Mesodermal cell (in vitro differentiated cells): ENCODE measurements around the gene FHAD1.
"Not testable (repeated sequence)": the region's sequence is repeated elsewhere in the genome, so short reads cannot be mapped to it uniquely, and the experiment has no call there.

Experiments used
- H3K27ac ChIP-seq: 2 replicates; pipeline ENCODE4 v1.7.0; 2013; ENCODE audit warnings: mild to moderate bottlenecking, low read depth, low read length, moderate library complexity; ENCODE audit not compliant: severe bottlenecking
- H3K36me3 ChIP-seq: 2 replicates; pipeline ENCODE4 v1.7.1; 2013; ENCODE audit warnings: mild to moderate bottlenecking, low read length, moderate library complexity; ENCODE audit not compliant: control insufficient read depth, insufficient read depth
- H3K4me1 ChIP-seq: one replicate; pipeline ENCODE4 v1.7.1; 2013; ENCODE audit warnings: mild to moderate bottlenecking, low read length; ENCODE audit not compliant: insufficient read depth, control insufficient read depth, poor library complexity, severe bottlenecking
- H3K4me3 ChIP-seq: 2 replicates; pipeline ENCODE4 v1.7.0; 2013; ENCODE audit warnings: low read length, control low read depth, mild to moderate bottlenecking; ENCODE audit not compliant: insufficient read depth, poor library complexity, severe bottlenecking; ENCODE audit errors: extremely low read depth
- H3K9me3 ChIP-seq: 2 replicates; pipeline ENCODE4 v1.7.1; 2013; ENCODE audit warnings: mild to moderate bottlenecking, low read length, moderate library complexity; ENCODE audit not compliant: control insufficient read depth
- WGBS, 2 experiments: methylation state at CpG; one replicate each; pipeline ENCODE4 v1.1.5; 2013; ENCODE audit warnings: missing lambda C conversion rate in 2 of 2; ENCODE audit not compliant: insufficient coverage in 2 of 2; 5-methylcytosine and 5-hydroxymethylcytosine counted together

FHAD1 gene

GRCh38 chr1:15433471-15433870 is 186.4 kb downstream of the FHAD1 start:
- Histone ChIP-seq H3K27ac (no peak overlapping the region), H3K9me3 (no peaks in the 10 kb centered on the region), H3K4me1 (no peaks in the 10 kb centered on the region), H3K4me3 (no peak overlapping the region), H3K36me3 (no peaks in the 10 kb centered on the region)
- 53 to 71% methylated on average over 4 to 8 of the region's 9 CpGs for WGBS, 2 experiments

DNA sequence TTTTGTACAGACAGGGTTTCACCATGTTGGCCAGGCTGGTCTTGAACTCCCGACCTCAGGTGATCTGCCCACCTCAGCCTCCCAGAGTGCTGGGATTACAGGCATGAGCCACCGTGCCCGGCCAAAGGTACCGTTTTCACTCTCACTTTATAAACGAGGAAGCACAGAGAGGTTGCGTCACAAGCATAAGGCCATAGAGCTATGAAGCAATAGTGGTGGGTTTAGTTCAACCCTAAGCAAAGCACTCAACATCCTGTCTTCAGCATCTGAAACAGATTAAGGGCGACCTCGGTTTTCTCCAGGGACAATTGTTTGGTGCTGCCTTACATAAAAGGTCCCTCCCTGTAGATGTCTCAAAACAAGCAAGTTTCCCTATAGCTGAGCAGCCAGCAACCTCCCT is 187.7 kb downstream of the FHAD1 start:
- WGBS, 2 experiments = 100% methylated on average over 2 to 3 of the region's 8 CpGs

GRCh38 chr1:15435239-15436077 is 188.4 kb downstream of the FHAD1 start:
- no peak overlapping the region for H3K4me3 ChIP-seq
- H3K36me3 ChIP-seq = no peaks in the 10 kb centered on the region
- WGBS, 2 experiments = 87 to 89% methylated on average over 11 to 15 of the region's 17 CpGs

More for the DNA sequence above, 187.7 kb downstream of the FHAD1 start:
- H3K4me3 ChIP-seq, H3K4me1 ChIP-seq, H3K27ac ChIP-seq, H3K9me3 ChIP-seq, H3K36me3 ChIP-seq: not testable (repeated sequence)

DNA sequence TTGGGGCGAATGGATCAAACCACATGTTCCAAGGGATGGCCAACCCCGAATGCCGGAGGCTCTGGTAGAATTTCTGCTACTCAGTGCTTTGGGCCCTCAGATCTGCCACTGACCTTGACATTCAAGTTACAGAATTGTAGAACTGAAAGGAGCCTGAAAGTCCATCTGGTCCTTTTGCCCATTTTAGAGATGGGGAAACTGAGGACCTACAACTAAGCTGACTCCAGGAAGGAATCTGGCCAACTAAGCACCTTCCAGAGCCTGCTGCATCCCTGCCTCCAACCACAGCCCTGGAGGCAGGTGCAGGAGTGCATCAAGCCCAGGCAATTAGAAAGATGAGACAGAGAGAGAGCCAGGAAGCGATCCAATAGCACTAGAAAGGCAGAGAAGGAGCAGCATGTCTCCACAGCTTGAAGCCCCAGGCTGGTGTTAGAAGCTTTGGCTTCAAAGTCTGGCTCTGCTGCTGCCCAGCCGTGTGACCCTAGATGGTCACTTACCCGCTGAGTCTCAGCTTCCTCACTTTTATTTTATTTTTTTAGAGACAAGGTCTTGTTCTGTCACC is 189.9 kb downstream of the FHAD1 start:
- 92 to 100% methylated on average over 6 of the region's 6 CpGs for WGBS, 2 experiments
- H3K4me3 ChIP-seq = no peak overlapping the region
- no peak overlapping the region for H3K27ac ChIP-seq
- H3K36me3 ChIP-seq = no peaks in the 10 kb centered on the region
- H3K4me1 ChIP-seq = no peaks in the 10 kb centered on the region
- no peaks in the 10 kb centered on the region for H3K9me3 ChIP-seq

More at GRCh38 chr1:15435239-15436077, 188.4 kb downstream of the FHAD1 start:
- Histone ChIP-seq H3K27ac (no peak overlapping the region), H3K4me1 (no peaks in the 10 kb centered on the region), H3K9me3 (no peaks in the 10 kb centered on the region)

- Histone ChIP-seq H3K27ac (no peak overlapping the region), H3K36me3 (no peaks in the 10 kb centered on the region), H3K4me3 (no peak overlapping the region), H3K4me1 (no peaks in the 10 kb centered on the region), H3K9me3 (no peaks in the 10 kb centered on the region)
- WGBS, 2 experiments = 90 to 98% methylated on average over 3 to 8 of the region's 14 CpGs
Measured at GRCh38 chr1:15439325-15439724, 192.3 kb downstream of the FHAD1 start.

GRCh38 chr1:15440357-15440756 is 193.3 kb downstream of the FHAD1 start:
- 90 to 93% methylated on average over 10 to 12 of the region's 13 CpGs for WGBS, 2 experiments
- H3K36me3 ChIP-seq = no peaks in the 10 kb centered on the region
- H3K9me3 ChIP-seq = no peaks in the 10 kb centered on the region
- H3K4me1 ChIP-seq = no peaks in the 10 kb centered on the region
- H3K4me3 ChIP-seq = no peak overlapping the region
- no peak overlapping the region for H3K27ac ChIP-seq

GRCh38 chr1:15441247-15441646 is 194.2 kb downstream of the FHAD1 start:
- no peaks in the 10 kb centered on the region for H3K36me3 ChIP-seq
- no peak overlapping the region for H3K4me3 ChIP-seq
- whole genome bisulfite sequencing, 2 experiments = 92 to 95% methylated on average over 6 of the region's 6 CpGs
- no peaks in the 10 kb centered on the region for H3K9me3 ChIP-seq
- H3K27ac ChIP-seq = no peak overlapping the region
- H3K4me1 ChIP-seq = no peaks in the 10 kb centered on the region

DNA sequence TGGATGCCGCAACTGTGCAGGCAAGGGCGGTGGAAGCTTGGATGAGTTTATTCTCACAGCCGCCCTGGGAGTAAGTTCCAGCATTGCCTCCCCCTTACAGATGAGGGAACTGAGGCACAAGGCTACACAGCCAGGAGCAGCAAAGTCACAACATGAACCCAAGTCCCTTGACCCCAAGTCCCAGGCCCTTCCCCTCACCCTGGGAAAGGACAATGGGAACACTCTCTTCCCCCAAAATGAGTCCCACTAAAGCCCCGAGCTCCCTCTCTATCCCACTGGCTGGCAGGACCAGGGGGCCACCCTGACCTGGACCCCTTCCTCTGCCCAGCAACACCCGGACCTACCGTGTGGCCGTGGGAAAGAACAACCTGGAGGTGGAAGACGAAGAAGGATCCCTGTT is 195.1 kb downstream of the FHAD1 start:
- H3K4me1 ChIP-seq = no peaks in the 10 kb centered on the region
- no peaks in the 10 kb centered on the region for H3K9me3 ChIP-seq
- H3K36me3 ChIP-seq = no peaks in the 10 kb centered on the region
- H3K27ac ChIP-seq = no peak overlapping the region
- H3K4me3 ChIP-seq = no peak overlapping the region
- WGBS, 2 experiments = 90 to 93% methylated on average over 2 to 3 of the region's 8 CpGs

DNA sequence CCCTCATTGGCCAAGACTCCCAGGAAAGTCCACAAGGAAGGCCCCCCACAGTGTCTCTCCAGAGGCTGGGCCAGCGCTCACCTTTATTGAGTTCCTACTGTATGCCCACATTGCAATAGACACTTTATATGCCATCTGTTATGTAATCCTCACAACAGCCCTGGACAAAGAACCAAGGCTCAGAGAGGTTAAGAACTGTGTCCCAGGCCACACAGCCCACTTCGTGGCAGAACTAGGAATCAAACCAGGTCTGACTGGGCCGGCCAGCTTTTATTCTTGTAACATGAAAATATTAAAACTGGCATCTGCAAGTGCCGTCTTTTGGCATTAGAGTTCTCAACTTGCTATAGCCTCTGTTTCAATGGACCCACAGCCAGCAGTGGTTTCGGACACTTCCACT is 195.7 kb downstream of the FHAD1 start:
- Histone ChIP-seq H3K4me3 (no peak overlapping the region), H3K27ac (no peak overlapping the region), H3K36me3 (no peaks in the 10 kb centered on the region), H3K4me1 (no peaks in the 10 kb centered on the region), H3K9me3 (no peaks in the 10 kb centered on the region)
- WGBS, 2 experiments = 89 to 93% methylated on average over 3 to 5 of the region's 5 CpGs

- H3K27ac ChIP-seq = no peak overlapping the region
- no peaks in the 10 kb centered on the region for H3K36me3 ChIP-seq
- WGBS, 2 experiments = 73 to 82% methylated on average over 5 of the region's 5 CpGs
- no peaks in the 10 kb centered on the region for H3K4me1 ChIP-seq
- H3K4me3 ChIP-seq = no peak overlapping the region
- H3K9me3 ChIP-seq = no peaks in the 10 kb centered on the region
Measured at GRCh38 chr1:15443281-15443680, 196.3 kb downstream of the FHAD1 start.
